Measurements from ENCODE around the gene CLBA1. TPM values are rescaled to one million over a fixed set of nuclear protein-coding genes. Genes with fewer than 3 reads are reported as not detected.

Gene CLBA1
- polyA plus RNA-seq, 1 of the 3 experiments (the other 2 are of a cell fraction), result 18.5 TPM

- no peak for DNase-seq
- Histone ChIP-seq H3K27me3 (ENCODE audit: insufficient read depth) (no peaks in the 10 kb centered on the region), H3K4me3 (ENCODE audit: low read depth in 2 of 2, low read length in 1 of 2) (no peak overlapping the region), H2AFZ (ENCODE audit: low read depth) (no peak overlapping the region), H3K79me2 (ENCODE audit: insufficient read depth) (no peaks in the 10 kb centered on the region), H3K9me3 (no peaks in the 10 kb centered on the region), H3K36me3 (replicated peaks in 1 of 2; ENCODE audit: control insufficient read depth in 1 of 2, insufficient read depth in 2 of 2, low read length in 1 of 2) (peaks cover 7 to 24% of the 10 kb centered on the region in 2 experiments), H3K9ac (no peak overlapping the region), H3K27ac (ENCODE audit: low read depth in 2 of 2, low read length in 1 of 2) (no peak overlapping the region), H3F3A (replicated peaks; ENCODE audit: insufficient read depth) (peaks cover 3% of the 10 kb centered on the region), H3K4me2 (no peak overlapping the region), H4K20me1 (ENCODE audit: insufficient read depth) (no peaks in the 10 kb centered on the region), H3K4me1 (ENCODE audit: control insufficient read depth in 1 of 2, insufficient read depth in 2 of 2, low read depth in 1 of 2, low read length in 1 of 2) (no peaks in the 10 kb centered on the region), H3K9me2 (no peaks in the 10 kb centered on the region)
- CTCF ChIA-PET, result interaction anchor here (1.5 to 2.4 kb wide), 4 partner anchors 23 to 105 kb away, joined by 3 to 12 read pairs (median 6); no protein-coding TSS in a partner anchor
- POLR2A ChIA-PET, result no interaction called here
- WGBS (ENCODE audit: low lambda C conversion rate), result 69% methylated on average over 3 of the region's 3 CpGs
- TF ChIP-seq RAD21 (IDR thresholded peaks at IDR 0.05; ENCODE audit: low read length) (peak; percentile 8; the same call in 1 of the 2 replicates), RFX5 (IDR thresholded peaks at IDR 0.05; ENCODE audit: low read length) (no peak)
Observed at GRCh38 chr14:104940526-104941150, 45.0 kb upstream of the CLBA1 start.

DNA sequence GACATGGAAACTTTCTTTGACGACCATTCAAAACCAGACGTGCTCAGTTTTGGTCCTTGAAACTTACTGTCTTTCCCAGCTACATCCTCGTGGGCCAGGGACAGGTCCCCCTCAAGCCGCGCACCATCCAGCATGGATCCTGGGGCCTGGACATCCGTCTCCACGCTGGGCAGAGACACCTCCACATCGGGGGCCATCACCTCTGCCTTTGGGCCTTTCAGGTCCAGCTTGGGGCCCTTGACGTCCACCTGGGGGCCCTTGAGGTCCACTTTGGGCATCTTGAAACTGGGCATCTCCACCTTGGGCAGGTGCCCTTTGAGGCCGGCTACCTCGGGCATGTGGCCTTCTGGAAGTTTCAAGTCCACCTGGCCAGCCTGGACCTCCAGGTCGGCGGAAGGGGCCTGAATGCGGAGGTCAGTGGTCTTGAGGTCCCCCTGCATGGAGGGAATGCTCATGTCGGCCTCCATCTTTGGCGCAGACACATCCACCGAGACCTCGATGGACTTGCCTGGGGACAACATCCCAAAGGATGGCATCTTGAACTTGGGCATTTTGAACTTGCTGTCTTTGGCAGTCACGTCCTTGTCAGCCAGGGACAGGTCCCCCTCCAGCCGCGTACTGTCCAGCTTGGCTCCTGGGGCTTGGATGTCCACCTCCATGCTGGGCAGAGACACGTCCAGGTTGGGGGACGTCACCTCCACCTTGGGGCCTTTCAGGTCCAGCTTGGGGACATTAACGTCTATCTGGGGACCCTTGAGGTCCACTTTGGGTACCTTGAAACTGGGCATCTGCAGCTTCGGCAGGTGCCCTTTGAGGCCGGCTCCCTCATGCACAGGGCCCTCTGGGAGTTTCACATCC lies 43.9 kb upstream of the CLBA1 start:
- no peak for DNase-seq
- Histone ChIP-seq H3K36me3 (replicated peaks in 1 of 2; ENCODE audit: control insufficient read depth in 1 of 2, insufficient read depth in 2 of 2, low read length in 1 of 2) (peaks cover 7 to 24% of the 10 kb centered on the region in 2 experiments), H4K20me1 (ENCODE audit: insufficient read depth) (no peaks in the 10 kb centered on the region), H3K9me3 (no peaks in the 10 kb centered on the region), H3K4me1 (ENCODE audit: control insufficient read depth in 1 of 2, insufficient read depth in 2 of 2, low read depth in 1 of 2, low read length in 1 of 2) (no peaks in the 10 kb centered on the region), H2AFZ (ENCODE audit: low read depth) (no peak overlapping the region), H3K9me2 (no peaks in the 10 kb centered on the region), H3K9ac (no peak overlapping the region), H3K27me3 (ENCODE audit: insufficient read depth) (no peaks in the 10 kb centered on the region), H3F3A (replicated peaks; ENCODE audit: insufficient read depth) (peaks cover 3% of the 10 kb centered on the region), H3K4me2 (no peak overlapping the region), H3K4me3 (ENCODE audit: low read depth in 2 of 2, low read length in 1 of 2) (no peak overlapping the region), H3K27ac (ENCODE audit: low read depth in 2 of 2, low read length in 1 of 2) (no peak overlapping the region), H3K79me2 (ENCODE audit: insufficient read depth) (no peaks in the 10 kb centered on the region)
- CTCF ChIA-PET, result no interaction called here
- TF ChIP-seq RCOR1 (IDR thresholded peaks at IDR 0.05; ENCODE audit: low read length), result no peak
- TF ChIP-seq ELF1 (IDR thresholded peaks at IDR 0.05), result no peak
- TF ChIP-seq NFIC (IDR thresholded peaks at IDR 0.05; ENCODE audit: borderline replicate concordance), result no peak
- TF ChIP-seq MXI1 (IDR thresholded peaks at IDR 0.05; ENCODE audit: low read depth, low read length), result no peak
- no peak for TF ChIP-seq FOXM1 (IDR thresholded peaks at IDR 0.05; ENCODE audit: low read depth)
- TF ChIP-seq RFX5 (IDR thresholded peaks at IDR 0.05; ENCODE audit: low read length), result no peak
- TF ChIP-seq SIN3A (IDR thresholded peaks at IDR 0.05; ENCODE audit: borderline replicate concordance, low read depth, low read length), result no peak
- no peak for TF ChIP-seq NRF1 (IDR thresholded peaks at IDR 0.05; ENCODE audit: low read depth, low read length)
- no peak for TF ChIP-seq CHD2 (IDR thresholded peaks at IDR 0.05; ENCODE audit: low read length, partially characterized antibody)
- no peak for TF ChIP-seq SMC3 (IDR thresholded peaks at IDR 0.05; ENCODE audit: low read depth, low read length)
- no peak for TF ChIP-seq MAX (IDR thresholded peaks at IDR 0.05; ENCODE audit: low read depth)
- no peak for TF ChIP-seq RXRA (IDR thresholded peaks at IDR 0.05; ENCODE audit: borderline replicate concordance, low read depth)
- no peak for TF ChIP-seq EP300 (IDR thresholded peaks at IDR 0.05; ENCODE audit: borderline replicate concordance in 1 of 2, low read depth in 1 of 2, low read length in 1 of 2)
- 79% methylated on average over 15 of the region's 26 CpGs for WGBS (ENCODE audit: low lambda C conversion rate)
- POLR2A ChIA-PET, result no interaction called here
